Measurements from ENCODE around the gene INSRR.

The INSRR gene

DNA sequence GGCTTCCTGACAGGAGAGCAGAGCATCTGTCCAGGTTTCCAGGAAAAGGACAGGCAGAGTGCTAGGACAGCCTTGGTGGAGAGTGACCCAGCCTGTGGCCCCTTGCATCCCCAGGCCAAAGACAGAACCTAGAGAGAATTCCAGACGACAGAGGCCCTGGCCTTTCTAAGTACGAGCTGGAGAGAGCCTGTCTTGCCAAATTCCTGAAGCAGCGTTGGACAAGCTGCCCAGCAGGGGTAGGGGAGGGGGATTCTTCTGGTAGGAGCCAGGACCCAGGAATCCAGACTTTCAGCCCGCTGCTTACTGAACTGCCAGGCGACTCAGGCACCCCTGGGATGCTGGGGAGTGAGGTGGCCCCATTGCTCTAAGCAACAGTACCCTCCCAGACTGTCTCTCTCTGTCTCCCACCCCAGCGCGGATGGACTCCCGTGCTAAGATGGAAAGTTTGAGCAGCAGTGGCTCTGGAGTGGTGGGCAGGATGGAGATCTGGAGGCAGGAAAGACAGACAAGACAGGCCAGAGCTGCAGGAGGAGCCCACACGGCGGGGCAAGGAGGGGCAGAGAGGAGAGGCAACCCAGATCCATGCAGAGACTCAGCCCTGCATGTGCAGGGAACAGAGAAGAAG lies 25.8 kb upstream of the INSRR start:
- peaks cover 9 to 15% of the 10 kb centered on the region in 2 donors for H3K27me3 ChIP-seq (ENCODE audit: control insufficient read depth in 2 of 2, insufficient read depth in 2 of 2, low read length in 2 of 2)
- H3K9me3 ChIP-seq (ENCODE audit: control insufficient read depth in 2 of 2, low read length in 2 of 2) = no peaks in the 10 kb centered on the region
- no peak overlapping the region for H3K4me3 ChIP-seq (ENCODE audit: low read length in 2 of 2)
- no peaks in the 10 kb centered on the region for H3K36me3 ChIP-seq (ENCODE audit: control insufficient read depth in 2 of 2, insufficient read depth in 2 of 2, low read length in 2 of 2)
- H3K9ac ChIP-seq (ENCODE audit: low read depth in 1 of 2, low read length in 2 of 2) = no peak overlapping the region
- no peak overlapping the region for H3K27ac ChIP-seq (ENCODE audit: low read depth in 2 of 2, low read length in 2 of 2)
- no peaks in the 10 kb centered on the region for H3K4me1 ChIP-seq (ENCODE audit: control insufficient read depth in 2 of 2, insufficient read depth in 2 of 2, low read length in 2 of 2)

DNA sequence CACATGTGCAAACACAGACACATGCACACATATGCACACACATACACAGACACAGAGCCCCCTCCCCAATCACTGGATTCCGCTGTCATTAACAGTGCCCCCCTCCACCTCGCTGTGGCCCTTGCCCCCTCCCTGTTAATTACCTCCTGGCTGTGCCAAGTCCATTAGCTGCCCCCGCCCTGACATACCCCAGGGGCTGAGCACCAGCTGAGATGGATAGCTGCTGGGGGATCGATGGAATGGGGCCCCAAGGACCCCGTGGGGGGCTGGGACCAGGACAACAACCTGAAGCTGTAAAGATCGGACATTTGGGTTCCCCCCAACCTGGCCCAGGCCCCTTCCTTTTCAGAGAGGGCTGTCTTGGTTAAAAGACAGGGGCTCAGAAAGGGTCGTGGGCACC lies 25.0 kb upstream of the INSRR start:
- Histone ChIP-seq H3K36me3 (ENCODE audit: control insufficient read depth in 2 of 2, insufficient read depth in 2 of 2, low read length in 2 of 2) (no peaks in the 10 kb centered on the region), H3K4me3 (ENCODE audit: low read length in 2 of 2) (no peak overlapping the region), H3K9ac (ENCODE audit: low read depth in 1 of 2, low read length in 2 of 2) (no peak overlapping the region), H3K27me3 (ENCODE audit: control insufficient read depth in 2 of 2, insufficient read depth in 2 of 2, low read length in 2 of 2) (peaks cover 9 to 15% of the 10 kb centered on the region in 2 donors), H3K9me3 (ENCODE audit: control insufficient read depth in 2 of 2, low read length in 2 of 2) (no peaks in the 10 kb centered on the region), H3K4me1 (ENCODE audit: control insufficient read depth in 2 of 2, insufficient read depth in 2 of 2, low read length in 2 of 2) (no peaks in the 10 kb centered on the region), H3K27ac (ENCODE audit: low read depth in 2 of 2, low read length in 2 of 2) (no peak overlapping the region)

DNA sequence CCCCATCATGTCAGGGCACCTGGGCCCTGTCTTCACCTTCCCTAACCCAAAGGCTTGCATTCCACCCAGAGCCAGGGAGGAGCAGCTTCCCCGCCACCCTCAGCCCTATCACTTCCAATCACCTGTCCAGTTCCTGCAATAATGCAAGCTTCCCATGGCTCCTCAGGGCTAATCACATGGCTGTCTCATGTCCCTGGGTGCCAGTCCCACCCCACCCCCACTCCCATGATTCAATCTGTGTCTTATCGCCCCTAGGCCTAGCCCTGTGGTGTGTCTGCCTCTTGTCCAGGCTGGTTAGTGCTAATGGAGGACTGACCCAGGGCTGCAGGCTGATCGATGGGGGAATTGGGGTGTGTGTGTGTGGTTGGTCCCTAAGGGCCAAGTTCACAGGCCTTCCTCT lies 23.6 kb upstream of the INSRR start:
- H3K4me1 ChIP-seq (ENCODE audit: control insufficient read depth in 2 of 2, insufficient read depth in 2 of 2, low read length in 2 of 2) = no peaks in the 10 kb centered on the region
- no peak overlapping the region for H3K9ac ChIP-seq (ENCODE audit: low read depth in 1 of 2, low read length in 2 of 2)
- H3K27ac ChIP-seq (ENCODE audit: low read depth in 2 of 2, low read length in 2 of 2) = no peak overlapping the region
- H3K9me3 ChIP-seq (ENCODE audit: control insufficient read depth in 2 of 2, low read length in 2 of 2) = no peaks in the 10 kb centered on the region
- no peak overlapping the region for H3K4me3 ChIP-seq (ENCODE audit: low read length in 2 of 2)
- no peaks in the 10 kb centered on the region for H3K36me3 ChIP-seq (ENCODE audit: control insufficient read depth in 2 of 2, insufficient read depth in 2 of 2, low read length in 2 of 2)
- peaks cover 12 to 17% of the 10 kb centered on the region in 2 donors for H3K27me3 ChIP-seq (ENCODE audit: control insufficient read depth in 2 of 2, insufficient read depth in 2 of 2, low read length in 2 of 2)

DNA sequence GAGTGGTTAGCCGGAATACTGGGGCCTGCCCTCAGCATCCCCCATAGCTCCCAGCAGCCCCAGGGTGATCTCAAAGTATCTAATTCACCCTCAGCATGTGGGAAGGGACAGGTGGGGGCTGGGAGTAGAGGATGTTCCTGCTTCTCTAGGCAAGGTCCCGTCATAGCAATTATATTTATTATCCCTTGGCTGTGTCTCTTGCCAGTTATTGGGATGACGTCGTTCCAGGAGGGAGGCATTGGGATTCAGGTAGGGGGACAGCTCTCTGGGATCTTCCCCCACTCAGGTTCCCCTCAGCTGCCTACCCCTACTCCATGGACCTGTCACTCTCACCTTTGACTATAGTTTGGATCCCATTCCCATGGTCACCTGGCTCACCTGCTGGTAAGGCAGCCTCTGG lies 22.7 kb upstream of the INSRR start:
- Histone ChIP-seq H3K36me3 (ENCODE audit: control insufficient read depth in 2 of 2, insufficient read depth in 2 of 2, low read length in 2 of 2) (no peaks in the 10 kb centered on the region), H3K9me3 (ENCODE audit: control insufficient read depth in 2 of 2, low read length in 2 of 2) (no peaks in the 10 kb centered on the region), H3K4me1 (ENCODE audit: control insufficient read depth in 2 of 2, insufficient read depth in 2 of 2, low read length in 2 of 2) (no peaks in the 10 kb centered on the region), H3K27ac (ENCODE audit: low read depth in 2 of 2, low read length in 2 of 2) (no peak overlapping the region), H3K27me3 (ENCODE audit: control insufficient read depth in 2 of 2, insufficient read depth in 2 of 2, low read length in 2 of 2) (peaks cover 14 to 15% of the 10 kb centered on the region in 2 donors), H3K4me3 (ENCODE audit: low read length in 2 of 2) (no peak overlapping the region), H3K9ac (ENCODE audit: low read depth in 1 of 2, low read length in 2 of 2) (no peak overlapping the region)

DNA sequence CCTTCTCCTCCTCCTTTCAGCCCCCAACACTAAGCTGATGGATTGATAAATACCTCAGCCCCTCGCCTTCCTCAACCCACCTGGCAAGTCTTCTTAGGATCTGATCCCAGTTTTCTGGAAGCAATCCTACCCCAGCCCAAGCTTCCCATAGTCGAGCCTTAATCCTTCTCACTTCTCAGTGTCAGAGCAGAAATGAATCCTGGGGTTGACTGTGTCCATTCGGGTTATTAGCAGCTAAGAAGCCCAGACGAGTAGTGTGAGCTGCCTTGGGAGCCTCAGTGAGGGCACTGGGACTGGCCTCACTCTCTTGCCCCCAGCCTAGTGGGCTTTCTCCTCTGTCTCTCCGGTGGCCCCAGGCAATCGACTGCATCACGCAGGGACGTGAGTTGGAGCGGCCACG lies 22.2 kb upstream of the INSRR start:
- Histone ChIP-seq H3K27ac (ENCODE audit: low read depth in 2 of 2, low read length in 2 of 2) (no peak overlapping the region), H3K9me3 (ENCODE audit: control insufficient read depth in 2 of 2, low read length in 2 of 2) (no peaks in the 10 kb centered on the region), H3K27me3 (ENCODE audit: control insufficient read depth in 2 of 2, insufficient read depth in 2 of 2, low read length in 2 of 2) (peaks cover 14% of the 10 kb centered on the region in 2 donors), H3K36me3 (ENCODE audit: control insufficient read depth in 2 of 2, insufficient read depth in 2 of 2, low read length in 2 of 2) (no peaks in the 10 kb centered on the region), H3K9ac (ENCODE audit: low read depth in 1 of 2, low read length in 2 of 2) (no peak overlapping the region), H3K4me3 (ENCODE audit: low read length in 2 of 2) (no peak overlapping the region), H3K4me1 (ENCODE audit: control insufficient read depth in 2 of 2, insufficient read depth in 2 of 2, low read length in 2 of 2) (no peaks in the 10 kb centered on the region)

DNA sequence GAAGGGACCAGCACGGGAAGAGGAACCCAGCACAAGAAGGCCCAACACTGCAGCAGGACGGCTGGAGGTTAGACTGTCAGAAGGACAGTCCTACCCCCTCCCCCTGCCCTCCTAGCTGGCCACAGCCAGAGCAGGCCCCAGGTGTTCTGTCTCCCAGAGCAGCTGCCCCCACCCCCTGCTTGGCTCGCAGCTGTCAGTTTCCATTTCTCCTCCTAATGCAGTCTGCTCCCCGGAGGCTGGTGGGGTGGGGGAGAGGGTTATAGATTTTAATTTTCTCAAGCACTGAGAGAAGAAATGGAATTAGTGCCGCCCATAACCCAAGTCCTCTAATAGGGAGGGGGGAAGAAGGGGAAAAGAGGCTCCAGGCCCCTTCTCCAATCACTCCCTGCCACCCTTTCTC lies 21.6 kb upstream of the INSRR start:
- Histone ChIP-seq H3K27me3 (ENCODE audit: control insufficient read depth in 2 of 2, insufficient read depth in 2 of 2, low read length in 2 of 2) (peaks cover 12 to 14% of the 10 kb centered on the region in 2 donors), H3K27ac (ENCODE audit: low read depth in 2 of 2, low read length in 2 of 2) (no peak overlapping the region), H3K9me3 (ENCODE audit: control insufficient read depth in 2 of 2, low read length in 2 of 2) (no peaks in the 10 kb centered on the region), H3K9ac (ENCODE audit: low read depth in 1 of 2, low read length in 2 of 2) (no peak overlapping the region), H3K4me3 (ENCODE audit: low read length in 2 of 2) (no peak overlapping the region), H3K4me1 (ENCODE audit: control insufficient read depth in 2 of 2, insufficient read depth in 2 of 2, low read length in 2 of 2) (no peaks in the 10 kb centered on the region), H3K36me3 (ENCODE audit: control insufficient read depth in 2 of 2, insufficient read depth in 2 of 2, low read length in 2 of 2) (no peaks in the 10 kb centered on the region)

DNA sequence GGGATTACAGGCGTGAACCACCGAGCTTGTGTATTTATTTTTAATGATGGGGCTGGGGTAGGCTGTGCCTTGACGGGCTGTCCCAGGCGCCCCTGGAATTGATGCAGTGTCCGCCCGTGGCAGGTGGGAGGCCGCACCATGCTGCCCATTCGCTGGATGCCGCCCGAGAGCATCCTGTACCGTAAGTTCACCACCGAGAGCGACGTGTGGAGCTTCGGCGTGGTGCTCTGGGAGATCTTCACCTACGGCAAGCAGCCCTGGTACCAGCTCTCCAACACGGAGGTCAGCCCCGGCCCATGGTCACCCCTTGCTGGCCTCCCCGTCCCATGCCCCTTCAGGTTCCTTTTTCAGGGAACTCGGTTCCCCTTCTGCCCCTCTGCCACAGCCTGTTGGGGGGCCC lies 21.0 kb upstream of the INSRR start:
- H3K27ac ChIP-seq (ENCODE audit: low read depth in 2 of 2, low read length in 2 of 2) = no peak overlapping the region
- H3K27me3 ChIP-seq (ENCODE audit: control insufficient read depth in 2 of 2, insufficient read depth in 2 of 2, low read length in 2 of 2) = peaks cover 10 to 14% of the 10 kb centered on the region in 2 donors
- no peaks in the 10 kb centered on the region for H3K4me1 ChIP-seq (ENCODE audit: control insufficient read depth in 2 of 2, insufficient read depth in 2 of 2, low read length in 2 of 2)
- H3K36me3 ChIP-seq (ENCODE audit: control insufficient read depth in 2 of 2, insufficient read depth in 2 of 2, low read length in 2 of 2) = no peaks in the 10 kb centered on the region
- no peak overlapping the region for H3K9ac ChIP-seq (ENCODE audit: low read depth in 1 of 2, low read length in 2 of 2)
- H3K9me3 ChIP-seq (ENCODE audit: control insufficient read depth in 2 of 2, low read length in 2 of 2) = no peaks in the 10 kb centered on the region
- H3K4me3 ChIP-seq (ENCODE audit: low read length in 2 of 2) = no peak overlapping the region

DNA sequence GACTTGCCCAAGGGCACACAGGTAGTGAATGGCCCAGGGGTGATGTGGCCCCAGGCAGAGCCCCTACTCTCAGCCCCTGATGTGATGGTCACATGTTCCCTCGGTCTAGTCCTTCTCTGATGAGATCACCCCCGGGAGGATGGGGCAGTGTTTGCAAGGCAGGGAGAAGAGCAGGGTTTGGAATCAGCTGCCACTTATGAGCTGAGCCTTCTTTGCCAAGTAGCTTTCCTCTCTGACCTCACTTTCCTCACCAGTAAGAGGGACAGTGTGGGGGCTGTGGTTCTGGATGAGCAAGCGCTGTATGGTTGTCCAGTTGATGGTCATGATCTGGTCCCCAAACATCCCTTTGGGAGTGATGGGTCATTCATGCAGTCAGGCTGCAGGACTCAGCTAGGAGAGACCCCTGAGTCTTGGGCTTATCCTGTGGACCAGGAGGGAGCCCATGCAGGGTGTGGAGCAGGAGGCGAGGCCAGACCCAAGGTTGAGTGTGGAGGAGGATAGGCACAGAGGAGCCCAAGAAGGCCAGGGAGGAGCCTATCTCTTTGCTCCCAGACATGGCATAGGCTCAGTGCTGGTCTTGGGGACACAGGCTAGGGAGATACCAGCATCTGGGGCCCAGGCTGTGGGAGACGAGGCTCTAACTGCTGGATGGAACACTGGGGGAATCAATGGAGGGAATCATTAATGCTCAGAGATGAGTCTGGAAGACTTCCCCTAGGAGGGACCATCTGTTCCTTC lies 18.7 kb upstream of the INSRR start:
- no peak overlapping the region for H3K4me3 ChIP-seq (ENCODE audit: low read length in 2 of 2)
- peaks cover 10 to 11% of the 10 kb centered on the region in 2 donors for H3K27me3 ChIP-seq (ENCODE audit: control insufficient read depth in 2 of 2, insufficient read depth in 2 of 2, low read length in 2 of 2)
- no peaks in the 10 kb centered on the region for H3K4me1 ChIP-seq (ENCODE audit: control insufficient read depth in 2 of 2, insufficient read depth in 2 of 2, low read length in 2 of 2)
- H3K9me3 ChIP-seq (ENCODE audit: control insufficient read depth in 2 of 2, low read length in 2 of 2) = no peaks in the 10 kb centered on the region
- no peaks in the 10 kb centered on the region for H3K36me3 ChIP-seq (ENCODE audit: control insufficient read depth in 2 of 2, insufficient read depth in 2 of 2, low read length in 2 of 2)
- no peak overlapping the region for H3K27ac ChIP-seq (ENCODE audit: low read depth in 2 of 2, low read length in 2 of 2)
- H3K9ac ChIP-seq (ENCODE audit: low read depth in 1 of 2, low read length in 2 of 2) = no peak overlapping the region

DNA sequence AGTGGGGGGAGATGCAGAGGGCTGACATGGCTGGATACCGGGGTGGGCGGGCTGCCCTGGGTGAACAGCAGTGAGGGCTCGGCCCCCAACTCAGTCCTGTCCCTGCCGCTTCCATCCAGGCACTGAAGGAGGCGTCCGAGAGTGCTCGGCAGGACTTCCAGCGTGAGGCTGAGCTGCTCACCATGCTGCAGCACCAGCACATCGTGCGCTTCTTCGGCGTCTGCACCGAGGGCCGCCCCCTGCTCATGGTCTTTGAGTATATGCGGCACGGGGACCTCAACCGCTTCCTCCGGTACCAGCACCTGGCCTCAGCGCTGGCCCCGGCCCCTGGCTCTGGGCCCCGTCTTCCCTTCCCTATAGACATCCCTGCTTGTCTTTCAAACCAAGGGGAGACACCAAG lies 17.4 kb upstream of the INSRR start:
- H3K4me3 ChIP-seq (ENCODE audit: low read length in 2 of 2) = no peak overlapping the region
- H3K27me3 ChIP-seq (ENCODE audit: control insufficient read depth in 2 of 2, insufficient read depth in 2 of 2, low read length in 2 of 2) = peaks cover 5 to 10% of the 10 kb centered on the region in 2 donors
- H3K36me3 ChIP-seq (ENCODE audit: control insufficient read depth in 2 of 2, insufficient read depth in 2 of 2, low read length in 2 of 2) = no peaks in the 10 kb centered on the region
- H3K27ac ChIP-seq (ENCODE audit: low read depth in 2 of 2, low read length in 2 of 2) = no peak overlapping the region
- no peaks in the 10 kb centered on the region for H3K9me3 ChIP-seq (ENCODE audit: control insufficient read depth in 2 of 2, low read length in 2 of 2)
- H3K4me1 ChIP-seq (ENCODE audit: control insufficient read depth in 2 of 2, insufficient read depth in 2 of 2, low read length in 2 of 2) = no peaks in the 10 kb centered on the region
- H3K9ac ChIP-seq (ENCODE audit: low read depth in 1 of 2, low read length in 2 of 2) = no peak overlapping the region

DNA sequence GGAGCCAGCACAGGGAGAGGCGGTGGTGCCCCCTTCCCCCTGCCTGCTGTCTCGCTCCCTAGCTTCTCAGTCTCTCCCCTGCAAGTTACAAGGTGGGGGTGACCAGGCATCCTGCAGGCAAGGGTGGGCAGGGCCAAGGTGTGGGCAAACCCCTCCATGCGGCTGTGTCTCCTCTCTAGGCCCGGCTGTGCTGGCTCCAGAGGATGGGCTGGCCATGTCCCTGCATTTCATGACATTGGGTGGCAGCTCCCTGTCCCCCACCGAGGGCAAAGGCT lies 16.4 kb upstream of the INSRR start:
- H3K4me1 ChIP-seq (ENCODE audit: control insufficient read depth in 2 of 2, insufficient read depth in 2 of 2, low read length in 2 of 2) = no peaks in the 10 kb centered on the region
- H3K36me3 ChIP-seq (ENCODE audit: control insufficient read depth in 2 of 2, insufficient read depth in 2 of 2, low read length in 2 of 2) = no peaks in the 10 kb centered on the region
- H3K9me3 ChIP-seq (ENCODE audit: control insufficient read depth in 2 of 2, low read length in 2 of 2) = no peaks in the 10 kb centered on the region
- H3K27me3 ChIP-seq (ENCODE audit: control insufficient read depth in 2 of 2, insufficient read depth in 2 of 2, low read length in 2 of 2) = peaks cover 5 to 10% of the 10 kb centered on the region in 2 donors
- H3K4me3 ChIP-seq (ENCODE audit: low read length in 2 of 2) = no peak overlapping the region
- no peak overlapping the region for H3K9ac ChIP-seq (ENCODE audit: low read depth in 1 of 2, low read length in 2 of 2)
- H3K27ac ChIP-seq (ENCODE audit: low read depth in 2 of 2, low read length in 2 of 2) = no peak overlapping the region

Measured in mucosa of rectum (tissue), 2 donors.